Fibroblast of pulmonary artery (primary cell): ENCODE results near the gene KIRREL3.

ENCODE experiments used
- DNase-seq: peaks from one replicate; pipeline ENCODE4 v3.0.0-alpha.2; 2010; ENCODE audit warnings: low read depth
- H3K4me3 ChIP-seq: replicated peaks from 2 replicates; pipeline ENCODE4 v1.5.1; 2011; ENCODE audit warnings: low read depth, mild to moderate bottlenecking, control low read depth, low read length, moderate library complexity
- CTCF ChIP-seq: IDR thresholded peaks from 2 replicates; pipeline ENCODE4 v1.5.1; 2011; ENCODE audit warnings: mild to moderate bottlenecking, control low read depth, low read length, inconsistent platforms; ENCODE audit errors: missing control alignments

KIRREL3 gene

GRCh38 chr11:126901783-126902182 lies 98.8 kb downstream of the KIRREL3 start:
- DNase-seq = no peak
- TF ChIP-seq CTCF = no peak
- H3K4me3 ChIP-seq = no peak overlapping the region

GRCh38 chr11:126899961-126900748 lies 100.4 kb downstream of the KIRREL3 start:
- H3K4me3 ChIP-seq = no peak overlapping the region
- no peak for DNase-seq
- no peak for TF ChIP-seq CTCF

- DNase-seq = no peak
- TF ChIP-seq CTCF = no peak
- H3K4me3 ChIP-seq = no peak overlapping the region
These were observed 101.8 kb downstream of the KIRREL3 start for GRCh38 chr11:126898802-126899201.

- no peak for TF ChIP-seq CTCF
- DNase-seq = no peak
- H3K4me3 ChIP-seq = no peak overlapping the region
These were observed 103.1 kb downstream of the KIRREL3 start for GRCh38 chr11:126897430-126897829.

GRCh38 chr11:126896025-126896424 lies 104.5 kb downstream of the KIRREL3 start:
- no peak for TF ChIP-seq CTCF

GRCh38 chr11:126893796-126894195 lies 106.8 kb downstream of the KIRREL3 start:
- no peak for DNase-seq
- H3K4me3 ChIP-seq = no peak overlapping the region
- no peak for TF ChIP-seq CTCF

More at GRCh38 chr11:126896025-126896424, 104.5 kb downstream of the KIRREL3 start:
- no peak for DNase-seq
- H3K4me3 ChIP-seq = no peak overlapping the region

- no peak for DNase-seq
- no peak for TF ChIP-seq CTCF
- no peak overlapping the region for H3K4me3 ChIP-seq
These were observed 107.8 kb downstream of the KIRREL3 start for GRCh38 chr11:126892756-126893155.
